ENCODE measurements around the gene UBE2Z. TPM values are rescaled to one million over a fixed set of nuclear protein-coding genes. Genes with fewer than 3 reads are reported as not detected.

The UBE2Z gene
- total and polyA plus RNA-seq, 2 of the 13 experiments (the other 11 are each of a cell fraction or from before 2014, with no cell fraction given), result 63.2 to 122 TPM

GRCh38 chr17:48892940-48893645, 15.1 kb upstream of the UBE2Z start (continued):
- TF ChIP-seq PRDM10 (CRISPR knock-in tag; IDR thresholded peaks at IDR 0.05; ENCODE audit: low read depth), result no peak
- no peak for TF ChIP-seq ZUFSP (CRISPR knock-in tag; IDR thresholded peaks at IDR 0.05; ENCODE audit: borderline replicate concordance)
- no peak for TF ChIP-seq TOE1 (CRISPR knock-in tag; IDR thresholded peaks at IDR 0.05)
- TF ChIP-seq DBP (CRISPR knock-in tag; IDR thresholded peaks at IDR 0.05; ENCODE audit: not compliant biosample characterization), result no peak
- no peak; a peak in 1 of 4 replicates for TF ChIP-seq HMGXB4 (CRISPR knock-in tag; IDR thresholded peaks at IDR 0.05; ENCODE audit: borderline replicate concordance in 1 of 2, low read depth in 1 of 2)
- TF ChIP-seq ARID4A (CRISPR knock-in tag; IDR thresholded peaks at IDR 0.05; ENCODE audit: borderline replicate concordance), result peak; percentile 61
- TF ChIP-seq SMARCE1 (IDR thresholded peaks at IDR 0.05; ENCODE audit: borderline replicate concordance), result no peak
- TF ChIP-seq ZNF660 (CRISPR knock-in tag; IDR thresholded peaks at IDR 0.05; ENCODE audit: borderline replicate concordance, low read depth), result 0 out of 2 replicates have a peak, but pooled peaks have one; percentile 48
- TF ChIP-seq ZNF691 (CRISPR knock-in tag; IDR thresholded peaks at IDR 0.05; ENCODE audit: borderline replicate concordance, low read depth), result no peak
- TF ChIP-seq RFX3 (CRISPR knock-in tag; IDR thresholded peaks at IDR 0.05), result no peak

All from HepG2 (cell line).